Neural cell (in vitro differentiated cells): Measurements from ENCODE around the gene USP36.

Source experiments
- EP300 ChIP-seq: fragments of 450-650 bp; conservative IDR thresholded peaks from 2 replicates; pipeline ENCODE4 v1.6.1; 2014; ENCODE audit warnings: antibody characterized with exemption, mild to moderate bottlenecking, moderate library complexity; ENCODE audit not compliant: poor library complexity, severe bottlenecking
- EZH2 ChIP-seq: fragments of 200-600, 300-800 bp; shearing (Covaris generic), sonication (generic); IDR thresholded peaks from 2 replicates; pipeline ENCODE4 v1.6.1; 2014; ENCODE audit warnings: antibody characterized with exemption, low read length, borderline replicate concordance, mild to moderate bottlenecking; ENCODE audit not compliant: insufficient read depth, poor library complexity, severe bottlenecking
- RAD21 ChIP-seq: fragments of 450-650 bp; conservative IDR thresholded peaks from 2 replicates; pipeline ENCODE4 v1.6.1; 2014; ENCODE audit warnings: antibody characterized with exemption, mild to moderate bottlenecking, moderate library complexity
- SMC3 ChIP-seq: fragments of 450-650 bp; conservative IDR thresholded peaks from 2 replicates; pipeline ENCODE4 v1.6.1; 2014; ENCODE audit warnings: antibody characterized with exemption, mild to moderate bottlenecking, moderate library complexity; ENCODE audit not compliant: poor library complexity
- TAF1 ChIP-seq: IDR thresholded peaks from 2 replicates; pipeline ENCODE4 v1.6.1; 2012; ENCODE audit warnings: low read depth
- TF ChIP-seq, protein P1 (sequence below): fragments of 450-650 bp; IDR thresholded peaks from 2 replicates; pipeline ENCODE4 v1.5.1; 2014; ENCODE audit warnings: antibody characterized with exemption, mild to moderate bottlenecking, moderate library complexity; ENCODE audit not compliant: poor library complexity, severe bottlenecking

DNA sequence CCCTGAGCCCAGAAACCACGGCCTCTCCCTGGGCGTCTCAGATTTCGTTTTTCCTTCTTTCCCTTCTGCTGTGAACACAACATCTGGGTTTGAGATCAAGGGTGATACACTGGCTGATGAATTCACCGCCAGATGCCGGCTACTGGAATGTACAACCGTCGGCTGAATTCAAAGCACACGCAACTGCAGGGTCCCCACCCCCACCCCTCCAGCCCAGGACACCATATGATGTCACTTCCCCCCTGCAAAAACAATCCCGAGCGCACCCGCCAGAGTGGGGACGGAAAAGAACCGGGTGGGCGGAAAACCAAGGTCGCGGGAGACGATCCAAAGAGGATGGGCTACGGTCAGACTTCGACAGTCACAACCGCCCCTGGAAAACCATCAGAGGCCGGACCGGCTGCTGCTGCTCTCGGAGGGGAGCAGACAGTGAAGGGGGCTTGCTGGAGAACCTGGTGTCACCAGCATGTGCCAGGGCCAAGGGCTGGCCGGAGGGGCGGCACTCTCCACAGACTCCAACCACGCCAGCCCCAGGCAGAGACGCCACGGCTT, 39.1 kb upstream of the USP36 start:
- TF ChIP-seq, protein P1, sequence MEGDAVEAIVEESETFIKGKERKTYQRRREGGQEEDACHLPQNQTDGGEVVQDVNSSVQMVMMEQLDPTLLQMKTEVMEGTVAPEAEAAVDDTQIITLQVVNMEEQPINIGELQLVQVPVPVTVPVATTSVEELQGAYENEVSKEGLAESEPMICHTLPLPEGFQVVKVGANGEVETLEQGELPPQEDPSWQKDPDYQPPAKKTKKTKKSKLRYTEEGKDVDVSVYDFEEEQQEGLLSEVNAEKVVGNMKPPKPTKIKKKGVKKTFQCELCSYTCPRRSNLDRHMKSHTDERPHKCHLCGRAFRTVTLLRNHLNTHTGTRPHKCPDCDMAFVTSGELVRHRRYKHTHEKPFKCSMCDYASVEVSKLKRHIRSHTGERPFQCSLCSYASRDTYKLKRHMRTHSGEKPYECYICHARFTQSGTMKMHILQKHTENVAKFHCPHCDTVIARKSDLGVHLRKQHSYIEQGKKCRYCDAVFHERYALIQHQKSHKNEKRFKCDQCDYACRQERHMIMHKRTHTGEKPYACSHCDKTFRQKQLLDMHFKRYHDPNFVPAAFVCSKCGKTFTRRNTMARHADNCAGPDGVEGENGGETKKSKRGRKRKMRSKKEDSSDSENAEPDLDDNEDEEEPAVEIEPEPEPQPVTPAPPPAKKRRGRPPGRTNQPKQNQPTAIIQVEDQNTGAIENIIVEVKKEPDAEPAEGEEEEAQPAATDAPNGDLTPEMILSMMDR, result no peak
- TF ChIP-seq EP300 (no peak), RAD21 (no peak), EZH2 (no peak), TAF1 (no peak), SMC3 (no peak)
